Cardiac muscle cell (in vitro differentiated cells and primary cell): ENCODE data around the gene MAP1A. TPM values are rescaled to one million over a fixed set of nuclear protein-coding genes. Genes with fewer than 3 reads are reported as not detected.
"Not testable (repeated sequence)": the region's sequence is repeated elsewhere in the genome, so short reads cannot be mapped to it uniquely, and the experiment has no call there.

Experiments used
- DNase-seq, 2 donors: peaks; one replicate each; pipeline versions ENCODE4 v3.0.0 to v3.0.0-alpha.2; 2010 to 2017; ENCODE audit warnings: low read depth in 1 of 2, low spot score in 1 of 2
- H3K27ac ChIP-seq: fragments of 200-600 bp; sonication (generic); 2 replicates; pipeline ENCODE4 v1.5.1; 2016
- H3K27me3 ChIP-seq: fragments of 200-600 bp; sonication (generic); 2 replicates; pipeline ENCODE4 v1.6.0; 2016; ENCODE audit warnings: control low read depth
- H3K36me3 ChIP-seq: fragments of 200-600 bp; sonication (generic); 2 replicates; pipeline ENCODE4 v1.5.1; 2016; ENCODE audit warnings: control low read depth
- H3K4me1 ChIP-seq: fragments of 200-600 bp; sonication (generic); 2 replicates; pipeline ENCODE4 v1.8.1; 2017; ENCODE audit warnings: low read depth, mild to moderate bottlenecking, mixed run types
- H3K4me3 ChIP-seq: fragments of 200-600 bp; sonication (generic); 2 replicates; pipeline ENCODE4 v1.5.1; 2016; ENCODE audit warnings: mild to moderate bottlenecking
- H3K9me3 ChIP-seq: fragments of 200-600 bp; sonication (generic); 2 replicates; pipeline ENCODE4 v1.5.1; 2017; ENCODE audit warnings: low read depth, mild to moderate bottlenecking, control low read depth
- CTCF ChIP-seq: IDR thresholded peaks from 2 replicates; pipeline ENCODE4 v1.5.1; 2012; ENCODE audit warnings: low read depth, mild to moderate bottlenecking, low read length
- polyA plus RNA-seq: library from polyadenylated mRNA; unstranded; fragments of >200 nt; fragmentation: Nextera tagmentation; extraction: Ambion mirVana; gene quantifications from 2 replicates; pipeline ENCODE4 v1.2.1, GENCODE V29; 2016
- total RNA-seq: library from RNA; depleted of rRNA; stranded (reverse); fragments of >200 nt; gene quantifications from 2 replicates; pipeline ENCODE4 v1.2.3, GENCODE V29; 2016

The MAP1A gene
- total and polyA plus RNA-seq, 2 experiments from 2014 or later = 19.3 to 30.6 TPM

DNA sequence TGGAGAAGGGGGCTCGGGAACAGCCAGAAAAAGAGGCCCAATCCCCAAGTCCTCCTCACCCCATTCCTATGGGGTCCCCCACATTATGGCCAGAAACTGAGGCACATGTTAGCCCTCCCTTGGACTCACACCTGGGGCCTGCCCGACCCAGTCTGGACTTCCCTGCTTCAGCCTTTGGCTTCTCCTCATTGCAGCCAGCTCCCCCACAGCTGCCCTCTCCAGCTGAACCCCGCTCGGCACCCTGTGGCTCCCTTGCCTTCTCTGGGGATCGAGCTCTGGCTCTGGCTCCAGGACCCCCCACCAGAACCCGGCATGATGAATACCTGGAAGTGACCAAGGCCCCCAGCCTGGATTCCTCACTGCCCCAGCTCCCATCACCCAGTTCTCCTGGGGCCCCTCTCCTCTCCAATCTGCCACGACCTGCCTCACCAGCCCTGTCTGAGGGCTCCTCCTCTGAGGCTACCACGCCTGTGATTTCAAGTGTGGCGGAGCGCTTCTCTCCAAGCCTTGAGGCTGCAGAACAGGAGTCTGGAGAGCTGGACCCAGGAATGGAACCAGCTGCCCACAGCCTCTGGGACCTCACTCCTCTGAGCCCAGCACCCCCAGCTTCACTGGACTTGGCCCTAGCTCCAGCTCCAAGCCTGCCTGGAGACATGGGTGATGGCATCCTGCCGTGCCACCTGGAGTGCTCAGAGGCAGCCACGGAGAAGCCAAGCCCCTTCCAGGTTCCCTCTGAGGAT lies 10.6 kb downstream of the MAP1A start:
- Histone ChIP-seq H3K4me1 (no peaks in the 10 kb centered on the region), H3K27ac (no peak overlapping the region), H3K36me3 (peaks cover under 1% of the 10 kb centered on the region), H3K4me3 (no peak overlapping the region), H3K9me3 (no peaks in the 10 kb centered on the region), H3K27me3 (no peaks in the 10 kb centered on the region)
- no peak for TF ChIP-seq CTCF
- DNase-seq = no peak

DNA sequence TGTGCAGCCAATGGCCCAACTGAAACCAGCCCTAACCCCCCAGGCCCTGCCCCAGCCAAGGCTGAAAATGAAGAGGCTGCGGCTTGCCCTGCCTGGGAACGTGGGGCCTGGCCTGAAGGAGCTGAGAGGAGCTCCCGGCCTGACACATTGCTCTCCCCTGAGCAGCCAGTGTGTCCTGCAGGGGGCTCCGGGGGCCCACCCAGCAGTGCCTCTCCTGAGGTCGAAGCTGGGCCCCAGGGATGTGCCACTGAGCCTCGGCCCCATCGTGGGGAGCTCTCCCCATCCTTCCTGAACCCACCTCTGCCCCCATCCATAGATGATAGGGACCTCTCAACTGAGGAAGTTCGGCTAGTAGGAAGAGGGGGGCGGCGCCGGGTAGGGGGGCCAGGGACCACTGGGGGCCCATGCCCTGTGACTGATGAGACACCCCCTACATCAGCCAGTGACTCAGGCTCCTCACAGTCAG lies 11.2 kb downstream of the MAP1A start:
- Histone ChIP-seq H3K27ac (no peak overlapping the region), H3K36me3 (no peaks in the 10 kb centered on the region)
- TF ChIP-seq CTCF = no peak

DNA sequence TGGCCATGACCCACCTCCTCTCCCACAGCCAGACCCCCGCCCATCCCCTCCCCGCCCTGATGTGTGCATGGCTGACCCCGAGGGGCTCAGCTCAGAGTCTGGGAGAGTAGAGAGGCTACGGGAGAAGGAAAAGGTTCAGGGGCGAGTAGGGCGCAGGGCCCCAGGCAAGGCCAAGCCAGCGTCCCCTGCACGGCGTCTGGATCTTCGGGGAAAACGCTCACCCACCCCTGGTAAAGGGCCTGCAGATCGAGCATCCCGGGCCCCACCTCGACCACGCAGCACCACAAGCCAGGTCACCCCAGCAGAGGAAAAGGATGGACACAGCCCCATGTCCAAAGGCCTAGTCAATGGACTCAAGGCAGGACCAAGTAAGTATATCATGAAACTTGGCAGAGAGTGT lies 11.7 kb downstream of the MAP1A start:
- Histone ChIP-seq H3K27me3 (no peaks in the 10 kb centered on the region), H3K27ac (no peak overlapping the region), H3K36me3 (no peaks in the 10 kb centered on the region), H3K9me3 (no peaks in the 10 kb centered on the region), H3K4me3 (no peak overlapping the region), H3K4me1 (no peaks in the 10 kb centered on the region)
- no peak for DNase-seq
- no peak for TF ChIP-seq CTCF

More for the DNA sequence above, 11.2 kb downstream of the MAP1A start:
- Histone ChIP-seq H3K4me1 (no peaks in the 10 kb centered on the region), H3K4me3 (no peak overlapping the region), H3K27me3 (no peaks in the 10 kb centered on the region), H3K9me3 (no peaks in the 10 kb centered on the region)
- no peak for DNase-seq

DNA sequence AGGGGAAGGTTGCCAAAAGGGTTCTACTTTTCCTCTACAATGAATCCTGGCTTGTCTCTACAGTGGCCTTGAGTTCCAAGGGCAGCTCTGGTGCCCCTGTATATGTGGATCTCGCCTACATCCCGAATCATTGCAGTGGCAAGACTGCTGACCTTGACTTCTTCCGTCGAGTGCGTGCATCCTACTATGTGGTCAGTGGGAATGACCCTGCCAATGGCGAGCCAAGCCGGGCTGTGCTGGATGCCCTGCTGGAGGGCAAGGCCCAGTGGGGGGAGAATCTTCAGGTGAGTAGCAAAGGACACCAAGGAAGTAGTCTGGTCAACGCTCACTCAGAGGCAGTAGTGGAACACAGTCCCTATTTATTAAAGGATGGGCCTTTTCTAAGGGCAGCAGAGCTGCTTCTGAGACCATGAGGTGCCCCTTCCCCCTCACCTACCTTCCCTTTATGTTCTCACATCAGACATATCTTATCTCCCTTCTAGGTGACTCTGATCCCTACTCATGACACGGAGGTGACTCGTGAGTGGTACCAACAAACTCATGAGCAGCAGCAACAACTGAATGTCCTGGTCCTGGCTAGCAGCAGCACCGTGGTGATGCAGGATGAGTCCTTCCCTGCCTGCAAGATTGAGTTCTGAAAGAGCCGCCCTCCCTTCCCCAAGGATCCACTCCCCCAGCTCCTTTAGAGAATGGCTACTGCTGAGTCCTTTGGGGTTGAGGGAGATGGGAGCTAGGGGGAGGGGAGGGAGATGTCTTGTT lies 12.4 kb downstream of the MAP1A start:
- Histone ChIP-seq H3K27me3 (no peaks in the 10 kb centered on the region), H3K36me3 (no peaks in the 10 kb centered on the region), H3K27ac (no peak overlapping the region), H3K9me3 (no peaks in the 10 kb centered on the region), H3K4me3 (no peak overlapping the region), H3K4me1 (no peaks in the 10 kb centered on the region)
- no peak for DNase-seq
- TF ChIP-seq CTCF = no peak

GRCh38 chr15:43531018-43531670 lies 13.7 kb downstream of the MAP1A start:
- H3K36me3 ChIP-seq = no peaks in the 10 kb centered on the region
- DNase-seq = peak in 1 of 2 donors; percentile 29
- no peaks in the 10 kb centered on the region for H3K9me3 ChIP-seq
- TF ChIP-seq CTCF = no peak
- no peak overlapping the region for H3K4me3 ChIP-seq
- H3K27ac ChIP-seq = peak overlapping the region; percentile 45
- no peaks in the 10 kb centered on the region for H3K4me1 ChIP-seq
- no peaks in the 10 kb centered on the region for H3K27me3 ChIP-seq

- H3K9me3 ChIP-seq, H3K27me3 ChIP-seq, DNase-seq, H3K27ac ChIP-seq, H3K36me3 ChIP-seq, H3K4me1 ChIP-seq, H3K4me3 ChIP-seq: not testable (repeated sequence)
These were observed 15.4 kb downstream of the MAP1A start for GRCh38 chr15:43532826-43533225.
